PC-3 (cell line): ENCODE results near the gene SH3RF1. TPM values are rescaled to one million over a fixed set of nuclear protein-coding genes. Genes with fewer than 3 reads are reported as not detected.
"Not testable (repeated sequence)": the region's sequence is repeated elsewhere in the genome, so short reads cannot be mapped to it uniquely, and the experiment has no call there.

Experiments
- ATAC-seq: fragments of 200-7000 bp; cut with Tn5 transposase; 2 replicates; pipeline ENCODE4 v1.9.1; 2020; ENCODE audit warnings: mild to moderate bottlenecking, moderate library complexity
- BruUV-seq: library from RNA; stranded (reverse); fragments of 400-500 nt; replicated peaks from 2 replicates; lab custom pipeline; 2021; lab: Mats Ljungman, UMichigan
- CTCF ChIA-PET: fragments of 300-600 bp; sonication (Branson Sonifier 250); formaldehyde crosslinking; loops from one replicate; lab custom pipeline; 2022; ENCODE audit warnings: antibody characterized with exemption; lab: Charles Lee
- POLR2A ChIA-PET: fragments of 300-600 bp; sonication (Branson Sonifier 250); formaldehyde crosslinking; loops from one replicate; lab custom pipeline; 2022; ENCODE audit warnings: antibody characterized with exemption; ENCODE audit not compliant: unreplicated experiment; lab: Charles Lee
- DNase-seq: peaks from one replicate; pipeline ENCODE4 v3.0.0-alpha.2; 2015
- H2AFZ ChIP-seq: fragments of 300-600 bp; sonication (generic); 2 replicates; pipeline ENCODE4 v1.6.0; 2016; ENCODE audit warnings: antibody characterized with exemption, low read length
- H3F3A ChIP-seq: fragments of 300-600 bp; sonication (generic); one replicate; pipeline ENCODE4 v1.6.0; 2017; ENCODE audit warnings: antibody characterized with exemption, low read length, control low read depth, mild to moderate bottlenecking; ENCODE audit not compliant: unreplicated experiment
- H3K27ac ChIP-seq: fragments of 300-600 bp; sonication (generic); 2 replicates; pipeline ENCODE4 v1.5.1; 2016; ENCODE audit warnings: mild to moderate bottlenecking, low read length
- H3K27me3 ChIP-seq: fragments of 300-600 bp; sonication (generic); 2 replicates; pipeline ENCODE4 v1.6.1; 2016; ENCODE audit warnings: low read length, mixed read lengths
- H3K36me3 ChIP-seq: fragments of 300-600 bp; sonication (generic); 2 replicates; pipeline ENCODE4 v1.6.1; 2016; ENCODE audit warnings: low read depth, mixed run types, low read length, mixed read lengths
- H3K4me1 ChIP-seq: fragments of 300-600 bp; sonication (generic); 2 replicates; pipeline ENCODE4 v1.5.1; 2016; ENCODE audit warnings: low read length; ENCODE audit not compliant: insufficient read depth
- H3K4me2 ChIP-seq: fragments of 300-600 bp; sonication (generic); 2 replicates; pipeline ENCODE4 v1.6.0; 2016; ENCODE audit warnings: low read length
- H3K4me3 ChIP-seq: fragments of 300-600 bp; sonication (generic); 2 replicates; pipeline ENCODE4 v1.5.1; 2016; ENCODE audit warnings: mild to moderate bottlenecking, low read length, mixed read lengths
- H3K79me2 ChIP-seq: fragments of 300-600 bp; sonication (generic); 2 replicates; pipeline ENCODE4 v1.6.1; 2017; ENCODE audit warnings: low read length, mixed read lengths
- H3K9ac ChIP-seq: fragments of 300-600 bp; sonication (generic); 2 replicates; pipeline ENCODE4 v1.6.0; 2016; ENCODE audit warnings: mild to moderate bottlenecking, low read length
- H3K9me2 ChIP-seq: fragments of 300-600 bp; sonication (generic); replicated peaks from 2 replicates; pipeline ENCODE4 v1.6.1; 2016; ENCODE audit warnings: mixed run types, low read length, mixed read lengths
- H3K9me3 ChIP-seq: fragments of 300-600 bp; sonication (generic); 2 replicates; pipeline ENCODE4 v1.6.1; 2016; ENCODE audit warnings: low read length, mixed read lengths
- H4K20me1 ChIP-seq: fragments of 300-600 bp; sonication (generic); 2 replicates; pipeline ENCODE4 v1.6.1; 2016; ENCODE audit warnings: low read length, mixed read lengths
- EZH2 ChIP-seq: fragments of 300-600 bp; sonication (generic); IDR thresholded peaks from one replicate; pipeline ENCODE4 v1.6.1; 2017; ENCODE audit warnings: antibody characterized with exemption, mild to moderate bottlenecking, low read length; ENCODE audit not compliant: unreplicated experiment
- EZH2phosphoT487 ChIP-seq: fragments of 300-600 bp; sonication (generic); IDR thresholded peaks from 2 replicates; pipeline ENCODE4 v1.6.1; 2018; ENCODE audit warnings: mild to moderate bottlenecking, antibody characterized with exemption, low read length, borderline replicate concordance
- intact Hi-C: fragments of 100-400 bp; cut with micrococcal nuclease; formaldehyde crosslinking; loops from 2 replicates; pipeline ENCODE4 v1.9.0; 2023
- total RNA-seq: library from RNA; depleted of rRNA; stranded (reverse); fragments of >200 nt; gene quantifications from 2 replicates; pipeline ENCODE4 v1.2.3, GENCODE V29; 2014
- TF ChIP-seq, protein P1 (sequence below): fragments of 300-600 bp; sonication (generic); conservative IDR thresholded peaks from 2 replicates; pipeline ENCODE4 v1.5.1; 2017; ENCODE audit warnings: antibody characterized with exemption, low read depth, mild to moderate bottlenecking, low read length

Gene SH3RF1
- total RNA-seq, 1 experiment from 2014 or later = 21.0 TPM

DNA sequence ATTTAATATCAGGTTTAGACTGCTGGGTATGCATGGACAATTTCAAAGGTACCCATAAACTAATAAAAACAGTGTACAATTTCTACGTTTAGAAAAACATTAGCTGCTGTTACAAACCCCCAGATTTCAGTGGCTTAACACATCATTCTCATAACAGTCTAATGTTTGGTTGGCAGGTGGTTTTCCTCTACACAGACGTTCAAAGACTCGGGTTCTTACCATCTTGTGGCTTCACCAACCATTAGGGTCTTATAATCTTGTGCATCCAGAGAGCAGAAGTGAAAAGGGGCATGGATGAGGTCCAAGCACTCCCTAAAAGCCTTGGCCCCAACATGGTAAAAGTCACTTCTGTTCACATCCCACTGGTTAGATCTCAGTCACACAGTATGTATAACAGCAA, 71.6 kb downstream of the SH3RF1 start:
- no peaks in the 10 kb centered on the region for H4K20me1 ChIP-seq
- H3K27me3 ChIP-seq = no peaks in the 10 kb centered on the region
- ATAC-seq (no peak), DNase-seq (no peak)
- no TSS peak for BruUV-seq
- H3F3A ChIP-seq = no peaks in the 10 kb centered on the region
- no peak overlapping the region for H2AFZ ChIP-seq
- no peak overlapping the region for H3K27ac ChIP-seq
- ChIA-PET CTCF (no interaction called here), POLR2A (no interaction called here)
- H3K9me3 ChIP-seq = no peaks in the 10 kb centered on the region
- H3K79me2 ChIP-seq = peaks cover 89% of the 10 kb centered on the region
- H3K4me3 ChIP-seq = no peak overlapping the region
- H3K4me2 ChIP-seq = no peak overlapping the region
- TF ChIP-seq, protein P1, sequence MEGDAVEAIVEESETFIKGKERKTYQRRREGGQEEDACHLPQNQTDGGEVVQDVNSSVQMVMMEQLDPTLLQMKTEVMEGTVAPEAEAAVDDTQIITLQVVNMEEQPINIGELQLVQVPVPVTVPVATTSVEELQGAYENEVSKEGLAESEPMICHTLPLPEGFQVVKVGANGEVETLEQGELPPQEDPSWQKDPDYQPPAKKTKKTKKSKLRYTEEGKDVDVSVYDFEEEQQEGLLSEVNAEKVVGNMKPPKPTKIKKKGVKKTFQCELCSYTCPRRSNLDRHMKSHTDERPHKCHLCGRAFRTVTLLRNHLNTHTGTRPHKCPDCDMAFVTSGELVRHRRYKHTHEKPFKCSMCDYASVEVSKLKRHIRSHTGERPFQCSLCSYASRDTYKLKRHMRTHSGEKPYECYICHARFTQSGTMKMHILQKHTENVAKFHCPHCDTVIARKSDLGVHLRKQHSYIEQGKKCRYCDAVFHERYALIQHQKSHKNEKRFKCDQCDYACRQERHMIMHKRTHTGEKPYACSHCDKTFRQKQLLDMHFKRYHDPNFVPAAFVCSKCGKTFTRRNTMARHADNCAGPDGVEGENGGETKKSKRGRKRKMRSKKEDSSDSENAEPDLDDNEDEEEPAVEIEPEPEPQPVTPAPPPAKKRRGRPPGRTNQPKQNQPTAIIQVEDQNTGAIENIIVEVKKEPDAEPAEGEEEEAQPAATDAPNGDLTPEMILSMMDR = no peak
- TF ChIP-seq EZH2 (no peak), EZH2phosphoT487 (no peak)
- no peak overlapping the region for H3K9ac ChIP-seq
- peaks cover 30% of the 10 kb centered on the region for H3K4me1 ChIP-seq
- 0 out of 2 replicates have a peak, but pooled peaks cover 4% of the 10 kb centered on the region for H3K36me3 ChIP-seq
- intact Hi-C loops = no loop called here
- no peaks in the 10 kb centered on the region for H3K9me2 ChIP-seq

DNA sequence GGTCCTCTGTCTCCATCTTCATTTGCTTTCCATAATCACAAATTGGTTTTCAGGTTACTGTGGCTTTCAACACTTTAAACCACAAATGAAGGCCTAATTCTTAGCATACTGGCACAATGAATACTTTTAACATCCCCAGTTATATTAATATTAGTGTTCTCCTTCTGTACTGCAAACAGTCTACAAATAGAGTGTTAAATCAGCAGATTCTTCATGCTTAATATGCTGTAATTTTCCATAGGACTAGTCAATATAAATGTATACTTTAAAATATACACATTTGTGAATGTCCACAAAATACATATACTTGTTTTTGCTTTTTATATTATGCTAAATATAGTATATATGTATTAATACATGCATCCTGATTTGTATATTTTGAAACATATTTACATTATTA, 72.6 kb downstream of the SH3RF1 start:
- no peak overlapping the region for H2AFZ ChIP-seq
- H3K9ac ChIP-seq = no peak overlapping the region
- H3F3A ChIP-seq = no peaks in the 10 kb centered on the region
- ChIA-PET POLR2A (no interaction called here), CTCF (no interaction called here)
- H3K27me3 ChIP-seq = no peaks in the 10 kb centered on the region
- intact Hi-C loops = no loop called here
- H4K20me1 ChIP-seq = no peaks in the 10 kb centered on the region
- no TSS peak for BruUV-seq
- H3K4me2 ChIP-seq = no peak overlapping the region
- peaks cover 89% of the 10 kb centered on the region for H3K79me2 ChIP-seq
- peaks cover 36% of the 10 kb centered on the region for H3K4me1 ChIP-seq
- H3K9me2 ChIP-seq = no peaks in the 10 kb centered on the region
- 0 out of 2 replicates have a peak, but pooled peaks cover 4% of the 10 kb centered on the region for H3K36me3 ChIP-seq
- H3K27ac ChIP-seq = no peak overlapping the region
- TF ChIP-seq, protein P1 = no peak
- no peak for TF ChIP-seq EZH2
- no peak for TF ChIP-seq EZH2phosphoT487
- DNase-seq = no peak
- no peak overlapping the region for H3K4me3 ChIP-seq
- no peaks in the 10 kb centered on the region for H3K9me3 ChIP-seq
- ATAC-seq = no peak

DNA sequence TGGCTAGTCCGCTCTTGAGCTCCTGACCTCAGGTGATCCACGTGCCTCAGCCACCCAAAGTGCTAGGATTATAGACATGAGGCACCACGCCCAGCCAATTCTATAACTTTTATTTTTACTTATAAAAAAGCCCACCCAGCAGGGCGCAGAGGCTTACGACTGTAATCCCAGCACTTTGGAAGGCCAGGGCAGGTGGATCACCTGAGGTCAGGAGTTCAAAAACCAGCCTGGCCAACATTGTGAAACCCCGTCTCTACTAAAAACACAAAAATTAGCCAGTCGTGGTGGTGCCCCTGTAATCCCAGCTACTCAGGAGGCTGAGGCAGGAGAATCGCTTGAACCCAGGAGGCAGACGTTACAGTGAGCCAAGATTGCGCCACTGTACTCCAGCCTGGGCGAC, 73.5 kb downstream of the SH3RF1 start:
- H4K20me1 ChIP-seq, H2AFZ ChIP-seq, H3F3A ChIP-seq, DNase-seq, H3K27me3 ChIP-seq, ATAC-seq, H3K4me2 ChIP-seq, H3K27ac ChIP-seq, H3K9ac ChIP-seq, POLR2A ChIA-PET, H3K4me3 ChIP-seq, CTCF ChIA-PET, intact Hi-C loops, BruUV-seq, H3K36me3 ChIP-seq, H3K9me3 ChIP-seq, H3K9me2 ChIP-seq: not testable (repeated sequence)
- Histone ChIP-seq H3K4me1 (peaks cover 29% of the 10 kb centered on the region), H3K79me2 (peaks cover 82% of the 10 kb centered on the region)
